KMS-11 (cell line): Measurements from ENCODE around the gene REXO1.

Source experiments
- H2AFZ ChIP-seq: fragments of 200-600 bp; sonication (generic); 2 replicates; pipeline ENCODE4 v1.6.1; 2016; ENCODE audit warnings: antibody characterized with exemption, mixed run types, low read depth
- H3K27ac ChIP-seq: fragments of 200-600 bp; sonication (generic); 2 replicates; pipeline ENCODE4 v1.6.1; 2016; ENCODE audit warnings: mild to moderate bottlenecking, mixed run types
- H3K27me3 ChIP-seq: fragments of 200-600 bp; sonication (generic); 2 replicates; pipeline ENCODE4 v1.6.1; 2017; ENCODE audit warnings: mild to moderate bottlenecking, low read depth, mixed run types, moderate library complexity; ENCODE audit not compliant: insufficient read depth
- H3K36me3 ChIP-seq: fragments of 200-600 bp; sonication (generic); 2 replicates; pipeline ENCODE4 v1.6.1; 2017; ENCODE audit warnings: mild to moderate bottlenecking, mixed run types; ENCODE audit not compliant: insufficient read depth
- H3K4me1 ChIP-seq: fragments of 200-600 bp; sonication (generic); 2 replicates; pipeline ENCODE4 v1.6.1; 2016; ENCODE audit warnings: mild to moderate bottlenecking, low read depth, mixed run types; ENCODE audit not compliant: poor library complexity, severe bottlenecking
- H3K4me2 ChIP-seq: fragments of 200-600 bp; sonication (generic); 2 replicates; pipeline ENCODE4 v1.7.0; 2016; ENCODE audit warnings: mild to moderate bottlenecking, mixed run types
- H3K4me3 ChIP-seq: fragments of 200-600 bp; sonication (generic); IDR thresholded peaks from 2 replicates; pipeline ENCODE4 v1.6.1; 2017; ENCODE audit warnings: low read depth, low read length, mixed read lengths; ENCODE audit not compliant: insufficient read depth
- H3K79me2 ChIP-seq: fragments of 200-600 bp; sonication (generic); 2 replicates; pipeline ENCODE4 v1.6.1; 2016; ENCODE audit warnings: low read depth, mixed run types; ENCODE audit not compliant: insufficient read depth
- H3K9ac ChIP-seq: fragments of 200-600 bp; sonication (generic); 2 replicates; pipeline ENCODE4 v1.6.1; 2016; ENCODE audit warnings: mild to moderate bottlenecking, mixed run types
- H4K20me1 ChIP-seq: fragments of 200-600 bp; sonication (generic); 2 replicates; pipeline ENCODE4 v1.6.1; 2016; ENCODE audit warnings: mild to moderate bottlenecking, mixed run types; ENCODE audit not compliant: insufficient read depth
- CTCF ChIP-seq: fragments of 200-600 bp; sonication (generic); conservative IDR thresholded peaks from 2 replicates; pipeline ENCODE4 v1.6.1; 2017; ENCODE audit warnings: low read depth, mild to moderate bottlenecking, antibody characterized with exemption, low read length, moderate library complexity, mixed read lengths

Gene REXO1

GRCh38 chr19:1794424-1795172 lies 53.7 kb downstream of the REXO1 start:
- Histone ChIP-seq H3K4me2 (no peak overlapping the region), H3K4me1 (no peaks in the 10 kb centered on the region), H3K27me3 (peaks cover 67% of the 10 kb centered on the region), H3K9ac (no peak overlapping the region), H3K36me3 (no peaks in the 10 kb centered on the region), H4K20me1 (no peaks in the 10 kb centered on the region), H3K4me3 (no peak overlapping the region), H3K79me2 (no peaks in the 10 kb centered on the region), H2AFZ (no peak overlapping the region), H3K27ac (no peak overlapping the region)
- no peak for TF ChIP-seq CTCF

- Histone ChIP-seq H3K4me3 (no peak overlapping the region), H4K20me1 (no peaks in the 10 kb centered on the region), H3K27ac (no peak overlapping the region), H3K27me3 (peaks cover 55% of the 10 kb centered on the region), H3K9ac (no peak overlapping the region), H2AFZ (no peak overlapping the region), H3K79me2 (no peaks in the 10 kb centered on the region), H3K4me1 (no peaks in the 10 kb centered on the region), H3K4me2 (no peak overlapping the region), H3K36me3 (no peaks in the 10 kb centered on the region)
- no peak for TF ChIP-seq CTCF
Observed at GRCh38 chr19:1791879-1792278, 56.4 kb downstream of the REXO1 start.

GRCh38 chr19:1790054-1790792 lies 58.1 kb downstream of the REXO1 start:
- Histone ChIP-seq H4K20me1 (no peaks in the 10 kb centered on the region), H3K36me3 (no peaks in the 10 kb centered on the region), H3K4me1 (no peaks in the 10 kb centered on the region), H3K27ac (no peak overlapping the region), H3K4me3 (no peak overlapping the region), H3K4me2 (no peak overlapping the region), H2AFZ (no peak overlapping the region), H3K27me3 (peaks cover 51% of the 10 kb centered on the region), H3K79me2 (no peaks in the 10 kb centered on the region), H3K9ac (no peak overlapping the region)
- no peak for TF ChIP-seq CTCF

- H3K27ac ChIP-seq = no peak overlapping the region
- H2AFZ ChIP-seq = no peak overlapping the region
- no peaks in the 10 kb centered on the region for H3K79me2 ChIP-seq
- no peak for TF ChIP-seq CTCF
- H4K20me1 ChIP-seq = no peaks in the 10 kb centered on the region
- H3K4me3 ChIP-seq = no peak overlapping the region
- no peak overlapping the region for H3K4me2 ChIP-seq
- H3K36me3 ChIP-seq = no peaks in the 10 kb centered on the region
- H3K27me3 ChIP-seq = peaks cover 56% of the 10 kb centered on the region
- H3K9ac ChIP-seq = no peak overlapping the region
- no peaks in the 10 kb centered on the region for H3K4me1 ChIP-seq
Observed at GRCh38 chr19:1789261-1790041, 58.8 kb downstream of the REXO1 start.
